ENCODE data around the gene DBR1.

The DBR1 gene, protein sequence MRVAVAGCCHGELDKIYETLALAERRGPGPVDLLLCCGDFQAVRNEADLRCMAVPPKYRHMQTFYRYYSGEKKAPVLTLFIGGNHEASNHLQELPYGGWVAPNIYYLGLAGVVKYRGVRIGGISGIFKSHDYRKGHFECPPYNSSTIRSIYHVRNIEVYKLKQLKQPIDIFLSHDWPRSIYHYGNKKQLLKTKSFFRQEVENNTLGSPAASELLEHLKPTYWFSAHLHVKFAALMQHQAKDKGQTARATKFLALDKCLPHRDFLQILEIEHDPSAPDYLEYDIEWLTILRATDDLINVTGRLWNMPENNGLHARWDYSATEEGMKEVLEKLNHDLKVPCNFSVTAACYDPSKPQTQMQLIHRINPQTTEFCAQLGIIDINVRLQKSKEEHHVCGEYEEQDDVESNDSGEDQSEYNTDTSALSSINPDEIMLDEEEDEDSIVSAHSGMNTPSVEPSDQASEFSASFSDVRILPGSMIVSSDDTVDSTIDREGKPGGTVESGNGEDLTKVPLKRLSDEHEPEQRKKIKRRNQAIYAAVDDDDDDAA

DNA sequence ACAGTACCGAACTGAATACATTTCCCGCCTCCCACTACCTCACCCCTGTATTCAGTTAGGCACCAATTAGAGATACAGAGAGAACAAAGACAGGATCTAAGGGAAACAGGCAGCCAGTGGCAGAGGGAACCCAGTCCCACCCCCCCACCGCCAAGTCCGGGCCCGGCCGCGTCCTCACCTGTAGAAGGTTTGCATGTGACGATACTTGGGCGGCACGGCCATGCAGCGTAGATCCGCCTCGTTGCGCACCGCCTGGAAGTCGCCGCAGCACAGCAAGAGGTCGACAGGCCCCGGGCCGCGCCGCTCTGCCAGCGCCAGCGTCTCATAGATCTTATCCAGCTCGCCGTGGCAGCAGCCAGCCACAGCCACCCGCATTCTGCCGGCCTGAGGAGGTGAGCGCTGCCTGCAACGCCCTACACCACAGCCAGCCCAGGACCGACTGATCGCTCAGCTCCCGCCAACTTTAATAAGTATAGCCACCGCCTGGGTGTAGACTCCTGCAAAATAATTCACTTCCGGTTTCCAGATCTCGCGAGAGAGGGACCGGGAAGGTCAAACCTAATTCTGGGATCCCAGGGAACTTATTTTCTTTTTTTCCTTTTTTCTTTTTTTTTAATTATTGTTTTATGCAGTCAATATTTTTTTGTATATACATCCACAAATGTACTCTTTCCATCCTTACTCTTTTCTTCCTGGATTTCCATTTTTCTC lies at the start of gene DBR1:
Gene DBR1, minus strand, starts transcription at position 501 of the 711 bp plus-strand sequence. Its CDS starts 126 bp downstream, at position 375.
- peak; percentile 86 for DNase-seq (ENCODE audit: low read depth)

DNA sequence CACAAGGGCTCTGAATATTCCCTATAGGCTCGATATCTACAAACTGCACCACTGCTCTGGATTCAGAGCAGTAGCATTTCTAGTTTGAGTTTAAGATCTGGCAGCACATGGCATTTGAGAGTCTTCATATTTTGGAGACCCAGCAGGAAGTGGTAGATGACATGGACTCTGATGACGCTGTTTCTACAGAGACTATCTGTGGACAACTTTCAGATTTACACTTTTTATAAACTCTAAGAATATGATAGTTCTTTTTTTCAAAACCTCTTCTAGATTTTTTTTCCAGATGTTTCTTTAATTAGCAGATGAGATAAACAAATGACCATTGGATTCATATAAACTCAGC lies 48.2 kb upstream of the DBR1 start:
- no peak for DNase-seq (ENCODE audit: low read depth)

DNA sequence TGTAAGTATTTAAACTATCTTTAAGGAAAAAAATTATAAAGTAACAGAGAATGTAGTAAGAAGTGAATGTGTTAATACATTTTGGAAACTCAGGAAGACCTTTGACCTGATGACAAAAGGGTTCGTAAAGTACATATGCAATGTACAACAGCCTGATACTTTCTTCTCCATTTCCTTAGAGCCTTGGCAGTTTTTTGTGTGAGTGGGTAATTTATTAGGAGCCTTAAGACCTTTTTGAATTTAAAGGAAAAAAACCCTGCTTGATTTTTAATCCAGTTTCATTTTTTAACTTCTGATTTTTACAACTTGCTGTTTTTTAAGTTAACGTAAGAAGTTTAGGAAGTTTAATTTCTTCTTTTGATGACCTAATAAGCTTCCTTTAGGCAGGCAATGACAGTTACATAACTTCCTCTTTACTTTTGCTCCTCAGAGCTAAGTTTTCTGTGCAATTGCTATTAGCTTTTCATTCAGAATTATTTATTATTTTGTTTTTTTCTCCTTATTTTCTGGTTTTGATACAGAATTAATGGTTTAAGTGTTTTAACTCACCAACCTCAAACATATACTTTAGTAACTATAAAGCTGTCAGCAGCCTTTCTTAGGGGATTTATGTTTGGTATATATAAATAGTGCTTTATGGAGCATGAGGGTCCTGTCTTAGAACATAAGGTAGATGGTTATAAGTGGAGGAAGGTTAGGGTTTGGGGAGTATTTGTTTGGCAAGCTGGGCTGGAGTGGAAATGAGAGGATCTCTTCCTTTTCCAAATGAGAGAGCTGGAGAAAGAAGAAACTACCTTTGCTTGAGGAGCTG lies 47.6 kb upstream of the DBR1 start:
- DNase-seq (ENCODE audit: low read depth): no peak

DNA sequence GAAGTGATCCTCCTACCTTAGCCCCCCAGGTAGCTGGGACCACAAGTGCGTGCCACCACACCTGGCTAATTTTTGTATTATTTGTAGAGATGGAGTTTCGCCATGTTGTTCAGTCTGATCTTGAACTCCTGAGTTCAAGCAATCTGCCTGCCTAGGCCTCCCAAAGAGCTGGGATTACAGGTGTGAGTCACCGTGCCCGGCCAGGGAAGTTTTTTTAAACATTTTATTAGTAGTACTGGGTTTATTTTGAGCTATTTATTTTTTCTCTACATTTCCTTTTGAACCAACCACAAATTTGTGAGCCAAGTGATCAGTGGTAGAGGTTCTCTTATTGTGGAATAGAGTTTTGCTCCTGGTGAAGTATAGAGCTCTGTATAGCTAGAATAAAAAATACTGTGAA lies 46.1 kb upstream of the DBR1 start:
- DNase-seq (ENCODE audit: low read depth): peak; percentile 15

DNA sequence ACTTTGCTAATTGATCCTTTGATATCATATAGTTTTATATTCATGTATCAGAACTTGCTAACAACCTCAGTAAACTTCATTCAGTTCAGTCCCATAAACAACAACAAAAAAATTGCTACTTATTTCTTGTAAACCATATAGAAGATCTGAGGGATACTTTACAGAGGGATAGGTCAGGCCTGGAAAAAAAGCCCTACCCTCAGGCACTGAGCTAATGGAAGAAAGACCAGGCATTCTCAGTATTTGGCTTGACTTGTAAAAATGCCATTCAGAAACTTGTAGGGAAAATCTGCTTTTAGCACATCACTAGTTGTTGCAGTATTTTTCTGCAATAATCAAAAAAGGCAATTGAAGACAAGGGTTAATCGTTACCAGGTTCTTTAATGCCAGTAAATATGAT lies 45.5 kb upstream of the DBR1 start:
- peak; percentile 19 for DNase-seq (ENCODE audit: low read depth)

DNA sequence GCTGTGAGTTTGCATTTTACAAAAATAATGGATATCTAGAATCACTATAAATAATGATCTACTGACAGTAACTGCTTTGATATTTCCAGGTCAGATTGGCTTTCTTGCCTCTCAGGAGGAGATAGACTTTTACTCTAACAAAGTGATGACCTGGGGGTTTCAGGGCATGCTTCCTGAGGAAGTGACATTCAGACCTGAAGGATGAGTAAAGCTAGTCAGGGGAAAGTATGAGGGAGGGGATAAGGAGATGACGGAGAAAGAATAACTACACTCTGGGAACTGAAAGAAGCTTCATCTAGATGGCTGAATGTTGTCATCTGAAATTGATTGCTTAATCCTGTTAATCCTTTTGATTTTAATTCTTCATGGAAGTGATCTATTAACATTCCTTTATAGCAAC lies 44.5 kb upstream of the DBR1 start:
- no peak for DNase-seq (ENCODE audit: low read depth)

DNA sequence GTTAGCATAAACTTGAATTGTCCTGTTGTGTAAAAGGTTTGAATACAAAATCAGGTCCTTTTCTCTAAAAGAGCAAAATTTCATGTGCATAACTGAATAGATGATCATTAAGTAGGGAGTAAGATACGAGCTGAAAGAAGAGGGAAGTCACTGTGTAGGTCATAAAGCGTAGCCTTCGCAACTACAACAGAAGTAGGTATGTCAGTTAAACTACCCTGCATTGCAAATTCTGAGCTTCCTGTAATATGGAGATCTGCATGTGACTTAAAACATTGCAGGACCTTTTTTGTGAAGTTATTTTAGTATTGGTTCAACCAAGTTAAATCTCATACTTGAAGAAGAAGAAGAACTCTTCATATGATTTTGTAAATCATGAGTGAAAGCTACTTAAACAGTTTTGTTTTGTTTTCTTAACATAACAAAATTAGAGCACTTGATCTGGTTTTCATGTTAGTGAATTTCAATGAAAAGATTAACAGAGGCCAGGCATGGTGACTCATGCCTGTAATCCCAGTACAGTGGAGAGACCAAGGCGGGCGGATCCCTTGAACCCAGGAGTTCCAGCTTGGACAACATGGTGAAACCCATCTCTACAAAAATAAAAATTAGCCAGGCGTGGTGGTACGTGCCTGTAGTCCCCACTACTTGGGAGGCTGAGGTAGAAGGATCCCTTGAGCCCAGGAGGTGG lies 38.8 kb upstream of the DBR1 start:
- no peak for DNase-seq (ENCODE audit: low read depth)

DNA sequence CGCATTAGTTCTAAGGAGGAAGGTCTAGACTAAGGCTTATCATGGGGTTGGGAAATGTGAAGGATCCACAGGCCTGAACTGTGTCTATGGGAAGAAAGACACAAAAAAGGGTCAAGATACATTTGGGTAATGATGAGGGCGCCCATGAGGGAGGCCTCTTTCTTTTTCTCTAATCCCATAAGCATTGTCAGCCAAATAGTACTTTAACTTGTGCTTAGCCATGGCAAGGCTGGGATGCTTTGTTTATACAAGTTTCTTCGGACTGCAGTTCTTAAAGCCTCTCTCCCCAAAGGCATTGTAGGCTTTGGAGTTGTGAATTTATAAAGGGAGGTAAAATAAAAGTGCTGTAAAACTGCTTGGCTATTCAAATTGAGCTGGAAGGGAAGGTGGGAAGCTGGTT lies 35.8 kb upstream of the DBR1 start:
- DNase-seq (ENCODE audit: low read depth): no peak

DNA sequence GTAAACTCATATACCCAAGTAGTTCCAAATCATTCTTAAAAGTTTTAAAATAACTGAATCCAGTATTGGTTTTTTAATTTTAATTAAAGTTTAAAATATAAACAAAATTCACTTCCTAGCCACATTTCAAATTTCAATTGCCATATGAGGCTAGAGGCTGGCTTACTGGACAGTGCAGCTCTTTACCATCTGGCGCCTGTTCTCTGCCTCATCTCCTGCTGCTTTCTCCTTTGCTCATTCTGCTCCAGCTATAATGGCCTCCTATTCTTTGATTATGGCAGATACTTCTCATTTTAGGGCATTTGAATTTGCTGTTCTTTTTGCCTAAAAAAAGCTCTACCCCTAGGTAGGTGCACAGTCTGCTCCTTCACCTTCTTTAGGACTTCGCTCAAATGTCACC lies 31.5 kb upstream of the DBR1 start:
- DNase-seq (ENCODE audit: low read depth): no peak

DNA sequence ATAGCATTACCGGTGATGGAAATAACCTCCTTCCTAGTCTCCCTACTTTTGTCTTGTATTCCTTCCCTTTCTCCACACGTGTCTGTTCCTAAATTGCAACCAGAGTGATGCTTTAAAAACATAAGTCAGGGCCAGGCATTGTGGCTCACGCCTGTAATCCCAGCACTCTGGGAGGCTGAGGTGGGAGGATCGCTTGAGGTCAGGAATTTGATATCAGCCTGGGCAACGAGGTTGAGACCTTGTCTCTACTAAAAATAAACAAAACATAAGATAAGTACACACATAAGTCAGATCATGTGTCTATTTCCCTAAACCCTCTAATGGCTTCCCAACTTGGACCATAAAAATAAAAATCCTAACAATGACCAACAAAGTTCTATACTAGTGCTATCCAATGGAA lies 30.8 kb upstream of the DBR1 start:
- DNase-seq (ENCODE audit: low read depth): no peak

DNA sequence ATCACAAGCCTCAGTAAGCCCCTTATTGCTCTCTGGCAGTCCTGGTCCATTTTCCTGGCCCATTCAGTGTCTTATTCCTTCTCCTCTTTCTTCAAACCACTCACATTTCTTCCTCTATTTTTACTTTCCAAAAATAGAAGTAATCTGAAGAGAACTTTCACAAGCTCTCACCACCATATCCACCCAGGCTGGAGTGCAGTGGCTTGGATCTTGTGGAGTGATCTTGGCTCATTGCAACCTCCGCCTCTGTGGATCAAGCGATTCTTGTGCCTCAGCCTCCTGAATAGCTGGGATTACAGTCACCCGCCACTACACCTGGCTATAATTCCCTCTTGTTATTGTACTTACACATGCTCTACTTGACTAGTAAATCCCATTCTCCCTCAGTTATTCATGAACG lies 29.2 kb upstream of the DBR1 start:
- DNase-seq (ENCODE audit: low read depth): no peak

DNA sequence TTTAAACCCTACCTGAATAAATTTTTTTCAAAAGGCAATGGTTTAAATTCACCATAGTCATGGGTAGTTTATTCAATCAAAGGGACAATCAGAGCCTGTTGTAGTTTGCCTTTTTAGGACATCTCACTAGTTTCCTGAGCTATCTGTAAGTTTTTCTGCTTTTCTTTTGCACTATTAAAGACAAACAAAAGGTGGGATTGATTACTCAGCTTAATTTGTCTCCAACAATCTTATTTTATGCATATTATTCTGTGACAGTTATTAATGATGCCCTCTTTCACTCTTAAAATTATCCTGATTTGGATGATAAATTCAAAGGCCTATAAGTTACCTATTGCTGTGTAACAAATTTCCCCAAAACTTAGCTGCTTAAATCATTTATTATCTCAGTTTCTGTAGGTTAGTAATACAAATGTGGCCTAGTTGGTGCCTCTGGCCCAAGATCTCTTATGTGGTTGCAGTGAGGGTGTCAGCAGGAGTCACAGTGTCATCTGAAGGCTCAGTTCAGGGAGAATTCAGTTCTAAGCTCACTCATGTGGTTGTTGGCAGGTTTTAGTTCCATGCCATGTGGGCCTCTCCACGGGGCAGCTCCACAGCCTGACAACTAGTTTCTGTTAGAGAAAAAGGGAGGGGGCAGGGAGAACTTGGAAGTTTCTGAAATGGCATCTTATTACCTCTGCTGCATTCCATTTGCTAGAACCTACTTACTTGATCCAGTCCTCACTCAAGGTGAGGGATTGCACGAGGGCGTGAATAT lies 28.4 kb upstream of the DBR1 start:
- DNase-seq (ENCODE audit: low read depth): no peak

DNA sequence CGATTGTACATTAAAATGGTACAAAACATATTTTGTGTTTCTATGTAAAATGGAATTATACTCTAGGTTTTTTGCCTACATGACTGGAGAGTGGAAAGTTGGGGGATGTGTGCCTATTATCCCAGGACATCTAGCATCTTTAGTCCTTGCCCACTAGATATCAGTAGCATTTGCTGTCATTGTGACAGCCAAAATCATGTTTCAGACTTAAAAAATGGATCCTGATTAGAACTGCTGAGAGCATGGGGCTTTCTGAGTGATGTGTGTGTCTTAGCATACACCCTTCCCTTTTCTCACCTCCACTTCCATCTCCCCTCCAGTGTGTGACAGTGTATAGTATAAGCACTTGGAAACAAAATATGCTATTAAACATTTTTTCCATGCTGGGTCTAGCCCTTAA lies 25.7 kb upstream of the DBR1 start:
- no peak for DNase-seq (ENCODE audit: low read depth)

DNA sequence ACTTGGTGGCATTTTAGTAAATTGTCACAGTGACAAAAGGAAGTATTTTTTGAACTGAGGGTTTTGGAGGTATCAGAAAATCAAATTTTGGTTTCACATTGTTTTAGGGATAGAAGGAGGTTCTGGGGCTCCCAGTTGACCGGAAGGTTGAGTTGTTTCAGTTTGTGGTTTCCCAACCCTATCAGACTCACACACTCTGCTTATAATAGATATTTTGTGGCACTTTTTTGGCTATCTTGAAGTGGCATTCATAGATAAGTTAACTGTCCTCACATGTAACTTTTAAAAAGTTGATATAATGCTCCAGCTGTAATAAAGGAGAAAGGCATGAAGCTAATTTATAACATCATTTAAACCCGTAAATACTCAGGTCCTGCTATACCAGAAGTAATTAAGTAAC lies 25.1 kb upstream of the DBR1 start:
- no peak for DNase-seq (ENCODE audit: low read depth)

DNA sequence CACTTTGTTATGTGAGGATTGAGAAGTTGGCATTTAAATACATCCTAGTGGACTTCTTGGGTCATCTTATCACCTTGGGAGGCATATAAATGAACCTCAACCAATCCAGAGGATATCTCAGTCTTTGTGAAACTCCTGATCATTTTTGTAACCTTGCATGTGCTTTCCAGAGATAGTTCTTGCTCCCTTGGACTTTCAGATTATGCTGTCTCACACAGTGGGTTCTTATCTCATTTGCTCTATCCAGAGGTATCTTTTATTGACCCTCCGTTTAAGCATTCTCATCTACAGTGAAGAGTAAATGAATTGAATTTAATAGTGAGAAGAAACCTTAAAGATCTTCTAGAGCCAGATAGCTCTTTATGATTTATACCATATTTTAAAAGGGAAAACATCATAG lies 22.8 kb upstream of the DBR1 start:
- no peak for DNase-seq (ENCODE audit: low read depth)

DNA sequence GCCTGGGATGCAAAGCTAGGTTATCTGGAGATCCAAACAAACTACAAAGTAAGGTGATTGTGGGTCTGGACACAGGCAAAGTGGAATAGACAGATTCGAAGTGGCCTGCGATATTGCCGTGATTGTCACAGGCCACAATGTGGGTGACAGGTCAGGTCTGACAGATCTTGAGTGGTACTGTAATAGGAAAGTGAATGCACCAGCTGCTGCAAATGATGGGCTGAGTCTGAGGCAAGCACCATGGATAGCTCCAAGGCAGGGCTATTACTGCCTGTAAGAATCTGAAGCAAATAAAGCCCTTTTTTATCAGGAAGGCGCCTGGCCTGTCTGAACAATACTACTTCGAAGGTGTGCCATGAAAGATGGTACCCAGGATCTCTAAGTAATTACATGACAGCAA lies 22.3 kb upstream of the DBR1 start:
- DNase-seq (ENCODE audit: low read depth): peak; percentile 53

DNA sequence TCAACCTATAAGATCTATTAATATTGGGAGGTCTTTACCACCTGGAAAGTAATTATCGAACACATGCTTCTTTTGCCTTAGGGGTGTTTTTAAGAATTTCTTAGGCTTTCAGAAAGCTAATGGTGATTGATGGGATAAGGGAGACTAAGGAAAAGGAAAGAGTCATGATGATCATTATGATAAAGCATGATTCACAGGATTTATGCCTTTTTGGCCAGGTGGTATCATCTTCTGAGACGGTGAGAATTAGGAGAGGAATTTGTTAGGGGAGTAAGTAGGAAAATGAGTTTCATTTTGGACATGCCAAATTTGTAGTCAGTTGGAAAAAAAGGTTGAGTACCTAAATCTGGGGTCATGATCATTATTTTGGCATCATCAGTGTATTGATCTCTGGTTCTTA lies 21.3 kb upstream of the DBR1 start:
- no peak for DNase-seq (ENCODE audit: low read depth)

DNA sequence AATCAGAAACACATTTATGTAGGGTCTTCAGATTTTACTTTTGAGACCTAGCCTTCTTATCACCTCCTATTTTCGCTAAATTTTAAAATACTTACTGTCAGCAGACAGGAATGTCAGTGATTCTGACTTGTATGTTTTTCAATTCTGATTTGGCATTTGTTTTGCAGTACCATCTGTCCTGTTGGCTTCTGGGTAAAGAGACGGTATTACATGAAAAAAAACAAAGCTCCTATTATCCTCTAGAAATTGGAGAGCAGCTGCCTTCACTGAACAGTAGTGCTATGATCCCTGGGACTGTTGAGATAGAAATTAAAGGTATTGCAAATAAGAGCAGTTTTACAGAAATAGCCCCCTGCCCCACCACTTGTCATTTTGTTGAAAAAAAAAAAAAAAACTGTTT lies 20.8 kb upstream of the DBR1 start:
- no peak for DNase-seq (ENCODE audit: low read depth)

DNA sequence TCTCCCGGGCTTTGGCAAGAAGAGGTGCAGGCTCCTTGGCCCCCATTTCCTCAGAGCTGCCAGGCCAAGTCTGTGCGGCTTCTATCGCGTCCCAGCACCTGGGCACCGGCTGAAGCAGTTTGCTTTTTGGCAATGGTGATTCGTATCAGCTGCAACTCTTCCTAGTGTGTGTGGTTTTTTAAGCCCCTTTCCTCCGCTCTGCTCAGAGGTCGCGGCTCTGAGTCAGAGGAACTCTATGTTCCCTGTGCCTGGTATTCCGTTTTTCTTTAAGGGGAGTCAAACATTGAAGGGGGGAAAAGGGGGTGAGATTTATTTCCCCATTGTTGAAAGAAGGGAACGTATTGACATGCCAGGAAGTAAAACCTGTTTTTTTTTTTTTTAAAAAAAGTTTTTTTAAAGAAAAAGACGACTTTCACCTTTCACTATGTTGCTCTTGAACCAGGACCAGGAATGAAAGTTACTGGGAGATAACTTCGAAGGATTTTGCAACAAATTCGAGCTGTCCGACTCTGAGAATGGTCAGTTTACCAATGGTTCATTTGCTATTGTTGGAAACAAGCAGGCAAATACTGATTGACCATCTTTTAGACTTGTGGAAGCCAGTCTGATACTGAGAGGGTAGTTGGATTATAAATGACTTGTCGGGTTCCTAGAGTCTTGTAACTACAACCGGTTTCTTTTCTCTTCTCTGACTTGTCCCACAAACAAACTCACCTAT lies 13.5 kb upstream of the DBR1 start:
- DNase-seq (ENCODE audit: low read depth): peak; percentile 63

DNA sequence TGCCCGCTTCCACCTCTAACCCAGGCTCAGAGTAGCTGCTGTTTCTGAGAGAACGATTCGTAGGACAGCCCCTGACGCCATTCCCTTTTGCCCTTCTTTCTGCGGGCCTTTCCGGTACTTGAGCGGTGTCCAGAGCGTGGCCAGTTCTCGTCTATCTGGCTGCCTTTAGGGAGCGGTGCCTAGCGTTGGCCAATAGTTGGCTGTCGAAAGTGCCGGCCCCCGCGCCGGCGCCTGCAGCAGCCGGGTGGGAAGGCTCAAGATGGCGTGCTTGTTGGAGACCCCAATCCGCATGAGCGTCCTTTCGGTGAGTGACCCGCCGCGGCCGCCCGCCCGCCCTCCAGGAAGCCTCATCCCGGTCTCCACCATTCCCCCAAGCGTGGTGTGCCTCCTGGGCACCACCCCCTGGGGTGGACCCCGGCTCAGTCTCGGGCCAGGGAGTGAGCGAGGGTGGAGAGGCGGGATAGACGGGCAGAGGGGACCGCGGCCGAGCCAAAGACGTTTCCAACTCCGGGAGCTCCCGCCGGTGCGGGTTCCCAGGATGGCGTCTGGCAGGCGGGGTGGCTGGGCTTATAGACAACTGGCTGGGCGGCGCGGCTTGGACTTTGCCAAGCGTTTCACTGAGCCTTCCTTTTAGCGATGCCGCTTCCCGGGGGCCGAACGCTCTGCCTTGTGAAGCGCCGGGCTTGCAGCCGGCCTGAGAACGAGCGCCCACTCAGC lies 12.7 kb upstream of the DBR1 start, which contains the start of gene ARMC8:
Gene ARMC8, plus strand, starts transcription at position 6 of the 717 bp plus-strand sequence. Its CDS starts 254 bp downstream, at position 260.
- DNase-seq (ENCODE audit: low read depth): peak; percentile 57
